SK-N-SH (cell line): ENCODE measurements around the gene BOK. TPM values are rescaled to one million over a fixed set of nuclear protein-coding genes. Genes with fewer than 3 reads are reported as not detected.
"Not testable (repeated sequence)": the region's sequence is repeated elsewhere in the genome, so short reads cannot be mapped to it uniquely, and the experiment has no call there.

Experiments
- CTCF ChIA-PET: fragments of 300-600, 350-600 bp; formaldehyde crosslinking; extraction: SDS; loops from one replicate; lab custom pipeline; 2021; lab: Yijun Ruan, JAX
- POLR2A ChIA-PET: fragments of 350-600 bp; sonication (Branson Sonifier 250); formaldehyde crosslinking; extraction: SDS; loops from one replicate; lab custom pipeline; 2020; ENCODE audit warnings: antibody characterized with exemption, inconsistent platforms; lab: Yijun Ruan, JAX
- DNase-seq: peaks from one replicate; pipeline ENCODE4 v3.0.0; 2012
- H2AFZ ChIP-seq: fragments of 200-600 bp; sonication (generic); 2 replicates; pipeline ENCODE4 v1.8.1; 2016; ENCODE audit warnings: antibody characterized with exemption, mild to moderate bottlenecking, low read depth
- H3F3A ChIP-seq: fragments of 200-600 bp; sonication (generic); replicated peaks from 2 replicates; pipeline ENCODE3; 2016; ENCODE audit warnings: antibody characterized with exemption, mild to moderate bottlenecking; ENCODE audit not compliant: insufficient read depth
- H3K27ac ChIP-seq, 2 experiments: fragments of 200-500 bp in 1 of 2; fragments of 200-600 bp in 1 of 2; sonication (Bioruptor generic) in 1 of 2; sonication (generic), shearing (Covaris generic) in 1 of 2; 2 replicates each; pipeline versions ENCODE4 v1.5.1 to v1.6.1; 2014 to 2016; ENCODE audit warnings: low read depth in 2 of 2, inconsistent platforms in 1 of 2, low read length in 1 of 2, mild to moderate bottlenecking in 1 of 2, mixed read lengths in 1 of 2
- H3K27me3 ChIP-seq: fragments of 200-600 bp; sonication (generic), shearing (Covaris generic); 2 replicates; pipeline ENCODE4 v1.6.1; 2016; ENCODE audit warnings: mixed run types; ENCODE audit not compliant: insufficient read depth
- H3K36me3 ChIP-seq, 2 experiments: fragments of 200-500 bp in 1 of 2; fragments of 200-600 bp in 1 of 2; sonication (Bioruptor generic) in 1 of 2; sonication (generic) in 1 of 2; replicated peaks in 1 of 2; 2 replicates each; pipeline versions ENCODE3 to v1.5.1; 2014 to 2016; ENCODE audit warnings: low read length in 1 of 2, mild to moderate bottlenecking in 1 of 2; ENCODE audit not compliant: insufficient read depth in 2 of 2, control insufficient read depth in 1 of 2
- H3K4me1 ChIP-seq, 2 experiments: fragments of 200-500 bp in 1 of 2; fragments of 200-600 bp in 1 of 2; sonication (Bioruptor generic) in 1 of 2; sonication (generic), shearing (Covaris generic) in 1 of 2; 2 replicates each; pipeline versions ENCODE4 v1.5.1 to v1.6.1; 2014 to 2016; ENCODE audit warnings: low read depth in 1 of 2, low read length in 1 of 2, mixed run types in 1 of 2; ENCODE audit not compliant: insufficient read depth in 2 of 2, control insufficient read depth in 1 of 2
- H3K4me2 ChIP-seq: fragments of 200-600 bp; sonication (generic), shearing (Covaris generic); 2 replicates; pipeline ENCODE4 v1.6.1; 2017; ENCODE audit warnings: mixed run types
- H3K4me3 ChIP-seq, 2 experiments: fragments of 200-500 bp in 1 of 2; fragments of 200-600 bp in 1 of 2; sonication (Bioruptor generic) in 1 of 2; sonication (generic), shearing (Covaris generic) in 1 of 2; 2 replicates each; pipeline versions ENCODE4 v1.5.1 to v1.8.1; 2014 to 2016; ENCODE audit warnings: low read depth in 2 of 2, inconsistent platforms in 1 of 2, low read length in 1 of 2, mild to moderate bottlenecking in 1 of 2, mixed read lengths in 1 of 2, moderate library complexity in 1 of 2
- H3K79me2 ChIP-seq: fragments of 200-600 bp; sonication (generic); 2 replicates; pipeline ENCODE4 v1.8.1; 2017; ENCODE audit warnings: mild to moderate bottlenecking; ENCODE audit not compliant: insufficient read depth
- H3K9ac ChIP-seq: fragments of 200-600 bp; sonication (generic); 2 replicates; pipeline ENCODE4 v1.6.1; 2017; ENCODE audit warnings: mixed run types
- H3K9me2 ChIP-seq: fragments of 200-600 bp; sonication (generic); 2 replicates; pipeline ENCODE4 v1.6.1; 2017; ENCODE audit warnings: mixed run types
- H3K9me3 ChIP-seq: fragments of 200-600 bp; sonication (generic); 2 replicates; pipeline ENCODE4 v1.6.1; 2017; ENCODE audit warnings: mixed run types, mild to moderate bottlenecking, moderate library complexity
- H4K20me1 ChIP-seq: fragments of 200-600 bp; sonication (generic); 2 replicates; pipeline ENCODE4 v1.6.1; 2017; ENCODE audit warnings: mild to moderate bottlenecking, mixed run types; ENCODE audit not compliant: insufficient read depth
- FOSL2 ChIP-seq: IDR thresholded peaks from 2 replicates; pipeline ENCODE4 v1.4.0; 2012; ENCODE audit warnings: low read depth, mild to moderate bottlenecking, moderate library complexity, borderline replicate concordance
- FOXM1 ChIP-seq: IDR thresholded peaks from 2 replicates; pipeline ENCODE4 v1.4.0; 2012; ENCODE audit warnings: low read depth, mild to moderate bottlenecking
- NRF1 ChIP-seq: IDR thresholded peaks from 2 replicates; pipeline ENCODE4 v1.6.1; 2012; ENCODE audit warnings: low read depth, mild to moderate bottlenecking, low read length
- POLR2AphosphoS5 ChIP-seq: IDR thresholded peaks from 2 replicates; pipeline ENCODE4 v1.6.1; 2012; ENCODE audit warnings: low read depth, low read length
- RCOR1 ChIP-seq: fragments of 150-350 bp; IDR thresholded peaks from 2 replicates; pipeline ENCODE4 v1.6.1; 2017; ENCODE audit warnings: antibody characterized with exemption, low read length
- TCF12 ChIP-seq: IDR thresholded peaks from 2 replicates; pipeline ENCODE4 v1.4.0; 2012
- WGBS: methylation state at CpG from one replicate; pipeline ENCODE4 v1.1.6; 2017; ENCODE audit warnings: low lambda C conversion rate; 5-methylcytosine and 5-hydroxymethylcytosine counted together
- polyA plus RNA-seq, 3 experiments: library from polyadenylated mRNA; depleted of rRNA; stranded (reverse); fragments of >200 nt; gene quantifications; 2 replicates each; pipeline ENCODE4 v1.2.3, GENCODE V29; 2012
- TF ChIP-seq, protein P1 (sequence below): IDR thresholded peaks from 2 replicates; pipeline ENCODE4 v1.4.0; 2012; ENCODE audit warnings: low read depth, borderline replicate concordance

Gene BOK
- polyA plus RNA-seq, 1 of the 3 experiments (the other 2 are of a cell fraction) = 1.7 TPM

DNA sequence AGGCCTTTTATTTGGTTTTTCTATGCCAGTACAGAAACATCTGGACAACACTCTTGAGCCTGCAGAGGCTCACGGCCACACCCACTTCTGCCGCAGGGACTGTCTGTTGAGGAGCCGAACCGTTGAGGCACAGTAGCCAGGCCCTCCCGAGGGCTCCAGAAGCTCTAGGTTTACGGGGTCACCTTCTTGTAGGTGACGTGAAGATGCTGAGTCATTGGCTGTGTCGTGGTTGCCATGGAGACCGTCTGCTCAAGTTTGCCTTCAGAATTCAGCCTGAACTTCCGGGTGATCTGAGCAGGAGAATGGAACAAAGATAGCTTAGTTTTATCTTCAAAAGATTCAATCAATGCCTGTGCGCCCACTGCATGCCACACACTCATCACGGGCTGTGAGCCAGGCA lies 25.9 kb downstream of the BOK start:
- Histone ChIP-seq H3K36me3 (peaks cover 29 to 84% of the 10 kb centered on the region in 2 experiments), H3K27ac (no peak overlapping the region), H2AFZ (no peak overlapping the region), H3K9me3 (peaks cover 23% of the 10 kb centered on the region), H3K27me3 (no peaks in the 10 kb centered on the region), H3K9me2 (no peaks in the 10 kb centered on the region), H3K79me2 (no peaks in the 10 kb centered on the region; the same call in 1 of the 2 replicates), H3F3A (no peaks in the 10 kb centered on the region), H3K4me3 (peak overlapping the region in 1 of 2 experiments; percentile 12; a peak in 1 of 4 replicates), H3K9ac (no peak overlapping the region), H3K4me2 (no peak overlapping the region), H3K4me1 (no peaks in the 10 kb centered on the region), H4K20me1 (no peaks in the 10 kb centered on the region)
- ChIA-PET POLR2A (no interaction called here), CTCF (interaction anchor here (1.1 kb wide), 1 partner anchor 15 kb away, joined by 3 read pairs; no protein-coding TSS in a partner anchor)
- no peak for DNase-seq
- TF ChIP-seq, protein P1, sequence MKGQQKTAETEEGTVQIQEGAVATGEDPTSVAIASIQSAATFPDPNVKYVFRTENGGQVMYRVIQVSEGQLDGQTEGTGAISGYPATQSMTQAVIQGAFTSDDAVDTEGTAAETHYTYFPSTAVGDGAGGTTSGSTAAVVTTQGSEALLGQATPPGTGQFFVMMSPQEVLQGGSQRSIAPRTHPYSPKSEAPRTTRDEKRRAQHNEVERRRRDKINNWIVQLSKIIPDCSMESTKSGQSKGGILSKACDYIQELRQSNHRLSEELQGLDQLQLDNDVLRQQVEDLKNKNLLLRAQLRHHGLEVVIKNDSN = no peak
- TF ChIP-seq FOSL2 (no peak), FOXM1 (no peak), POLR2AphosphoS5 (no peak), NRF1 (no peak)
- WGBS = 92% methylated on average over 11 of the region's 12 CpGs

DNA sequence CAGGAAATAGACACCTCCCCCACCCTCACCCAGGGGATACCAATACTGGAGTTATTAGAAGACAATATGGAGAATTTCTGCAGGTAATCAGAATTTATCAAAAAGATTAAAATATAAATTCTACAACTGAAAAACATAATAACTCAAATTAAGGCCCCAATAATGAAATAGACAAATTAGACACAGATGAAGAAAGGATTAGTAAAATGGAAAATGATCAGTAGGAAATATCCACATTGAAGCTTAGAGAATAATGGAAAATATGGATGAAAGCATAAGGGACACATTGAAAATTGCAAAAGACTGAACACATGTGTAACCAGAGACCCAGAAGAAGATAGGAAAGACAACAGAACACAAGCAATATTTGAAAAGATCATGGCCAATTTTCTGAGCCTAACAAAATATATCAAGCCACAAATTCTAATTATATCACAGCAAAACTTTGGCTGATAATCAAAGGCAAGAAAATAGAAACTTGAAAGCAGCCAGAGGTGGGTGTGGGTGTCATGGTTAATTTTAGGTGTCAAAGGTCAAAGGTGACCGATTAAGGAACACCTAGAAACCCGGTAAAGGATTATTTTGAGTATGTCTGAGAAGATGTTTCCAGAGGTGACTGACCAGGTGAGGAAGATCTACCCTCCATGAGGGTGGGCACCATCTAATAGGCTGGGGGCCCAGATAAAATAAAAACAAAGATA lies 28.2 kb downstream of the BOK start:
- Histone ChIP-seq H3K27ac (no peak overlapping the region), H3K9me3 (peaks cover 23% of the 10 kb centered on the region), H4K20me1 (no peaks in the 10 kb centered on the region), H3K9ac (no peak overlapping the region), H3K4me2 (no peak overlapping the region), H3K4me1 (no peaks in the 10 kb centered on the region)
- WGBS = 100% methylated on average over 2 of the region's 2 CpGs
- no peak for DNase-seq
- ChIA-PET POLR2A (no interaction called here), CTCF (interaction anchor here (0.9 to 1.2 kb wide), 3 partner anchors 12 to 24 kb away, joined by 3 read pairs; no protein-coding TSS in a partner anchor)
- no peak for TF ChIP-seq TCF12
- TF ChIP-seq, protein P1 = 0 out of 2 replicates have a peak, but pooled peaks have one; percentile 19
- no peak for TF ChIP-seq RCOR1
- TF ChIP-seq, all 33 proteins: peak for 1
- H3F3A ChIP-seq = no peaks in the 10 kb centered on the region
- no peak overlapping the region; a peak in 1 of 4 replicates for H3K4me3 ChIP-seq
- H3K9me2 ChIP-seq = no peaks in the 10 kb centered on the region
- H3K79me2 ChIP-seq = no peaks in the 10 kb centered on the region; the same call in 1 of the 2 replicates
- H3K27me3 ChIP-seq = no peaks in the 10 kb centered on the region
- H3K36me3 ChIP-seq = peaks cover 28 to 71% of the 10 kb centered on the region in 2 experiments
- H2AFZ ChIP-seq = no peak overlapping the region

DNA sequence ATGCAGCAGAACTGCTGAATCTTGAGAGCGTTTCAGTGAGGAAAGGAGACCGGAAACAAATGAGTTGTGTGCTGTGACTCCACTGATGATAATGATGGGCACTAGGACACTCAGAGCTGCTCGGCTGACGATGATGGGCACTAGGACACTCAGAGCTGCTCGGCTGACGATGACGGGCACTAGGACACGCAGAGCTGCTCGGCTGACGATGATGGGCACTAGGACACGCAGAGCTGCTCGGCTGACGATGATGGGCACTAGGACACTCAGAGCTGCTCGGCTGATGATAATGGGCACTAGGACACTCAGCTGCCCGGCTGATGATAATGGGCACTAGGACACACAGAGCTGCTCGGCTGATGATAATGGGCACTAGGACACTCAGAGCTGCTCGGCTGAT lies 31.3 kb downstream of the BOK start:
- Histone ChIP-seq H3K9me3 (peaks cover 23% of the 10 kb centered on the region), H3K36me3 (peaks cover 6 to 51% of the 10 kb centered on the region in 2 experiments)
- H2AFZ ChIP-seq, H3K27ac ChIP-seq, H3K4me1 ChIP-seq, DNase-seq, H3K4me3 ChIP-seq, H3K79me2 ChIP-seq, H3K27me3 ChIP-seq, H3F3A ChIP-seq, H4K20me1 ChIP-seq, CTCF ChIA-PET, H3K9ac ChIP-seq, H3K9me2 ChIP-seq, H3K4me2 ChIP-seq: not testable (repeated sequence)
- 81% methylated on average over 16 of the region's 17 CpGs for WGBS
- POLR2A ChIA-PET = interaction anchor here (1.1 kb wide), 1 partner anchor 82 kb away, joined by 4 read pairs; no protein-coding TSS in a partner anchor

DNA sequence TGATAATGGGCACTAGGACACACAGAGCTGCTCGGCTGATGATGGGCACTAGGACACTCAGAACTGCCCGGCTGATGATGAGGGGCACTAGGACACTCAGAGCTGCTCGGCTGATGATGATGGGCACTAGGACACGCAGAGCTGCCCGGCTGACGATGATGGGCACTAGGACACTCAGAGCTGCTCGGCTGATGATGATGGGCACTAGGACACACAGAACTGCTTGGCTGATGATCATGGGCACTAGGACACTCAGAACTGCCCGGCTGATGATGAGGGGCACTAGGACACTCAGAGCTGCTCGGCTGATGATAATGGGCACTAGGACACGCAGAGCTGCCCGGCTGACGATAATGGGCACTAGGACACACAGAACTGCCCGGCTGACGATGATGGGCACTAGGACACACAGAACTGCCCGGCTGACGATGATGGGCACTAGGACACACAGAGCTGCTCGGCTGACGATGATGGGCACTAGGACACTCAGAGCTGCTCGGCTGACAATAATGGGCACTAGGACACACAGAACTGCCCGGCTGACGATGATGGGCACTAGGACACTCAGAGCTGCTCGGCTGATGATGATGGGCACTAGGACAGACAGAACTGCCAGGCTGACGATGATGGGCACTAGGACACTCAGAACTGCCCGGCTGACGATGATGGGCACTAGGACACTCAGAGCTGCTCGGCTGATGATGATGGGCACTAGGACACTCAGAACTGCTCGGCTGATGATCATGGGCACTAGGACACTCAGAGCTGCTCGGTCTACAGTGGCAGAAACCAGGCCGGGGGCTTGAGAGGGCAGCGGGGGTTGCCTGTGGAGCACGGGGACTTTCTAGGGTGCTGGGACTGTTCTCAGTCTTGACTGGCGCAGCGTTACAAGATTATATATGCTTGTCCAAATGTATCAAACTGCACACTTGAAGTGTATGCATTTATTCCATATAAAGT lies 32.2 kb downstream of the BOK start:
- H4K20me1 ChIP-seq, H3K27me3 ChIP-seq, DNase-seq, H3K27ac ChIP-seq, CTCF ChIA-PET, H3K4me3 ChIP-seq, H3K9ac ChIP-seq, H3F3A ChIP-seq, H3K4me1 ChIP-seq, H2AFZ ChIP-seq, H3K9me2 ChIP-seq, H3K79me2 ChIP-seq, H3K4me2 ChIP-seq: not testable (repeated sequence)
- POLR2A ChIA-PET = interaction anchor here (1.1 kb wide), 1 partner anchor 83 kb away, joined by 4 read pairs; no protein-coding TSS in a partner anchor
- Histone ChIP-seq H3K36me3 (peaks cover 6 to 46% of the 10 kb centered on the region in 2 experiments), H3K9me3 (peaks cover 23% of the 10 kb centered on the region)
- WGBS = 89% methylated on average over 28 of the region's 33 CpGs
